Keratinocyte (primary cell): Measurements from ENCODE around the gene SREK1IP1.

Source experiments
- CTCF ChIP-seq, 3 experiments: IDR thresholded peaks in 1 of 3; conservative IDR thresholded peaks in 1 of 3; optimal IDR thresholded peaks in 1 of 3; 2 replicates in 2 of 3; 3 replicates in 1 of 3; pipeline versions ENCODE3 to v1.5.1; 2011; ENCODE audit warnings: low read length in 3 of 3, mild to moderate bottlenecking in 3 of 3, moderate library complexity in 2 of 3, control low read depth in 1 of 3, inconsistent platforms in 1 of 3; ENCODE audit not compliant: insufficient read depth in 2 of 3; ENCODE audit errors: extremely low read depth in 1 of 3
- EZH2 ChIP-seq: IDR thresholded peaks from one replicate; pipeline ENCODE4 v1.6.1; 2012; ENCODE audit warnings: inconsistent platforms, mild to moderate bottlenecking, low read length, moderate library complexity

GRCh38 chr5:64788156-64788555, 19.7 kb upstream of the SREK1IP1 start:
- TF ChIP-seq CTCF (optimal IDR thresholded peaks at IDR 0.05 in 1 of 3, IDR thresholded peaks at IDR 0.05 in 1 of 3, conservative IDR thresholded peaks at IDR 0.05 in 1 of 3; ENCODE audit: extremely low read depth in 1 of 3, insufficient read depth in 2 of 3, low read length in 3 of 3) = no peak
- TF ChIP-seq EZH2 = no peak
